ENCODE data around the gene GTF2H3.

GTF2H3 gene

GRCh38 chr12:123705935-123706334 lies 72.3 kb downstream of the GTF2H3 start:
- FAIRE-seq (no peak), DNase-seq (ENCODE audit: insufficient read length, low spot score) (no peak)
- TF ChIP-seq POLR2A (IDR thresholded peaks at IDR 0.05; ENCODE audit: low read depth, low read length): no peak

- TF ChIP-seq POLR2A (IDR thresholded peaks at IDR 0.05; ENCODE audit: low read depth, low read length): no peak
- no peak for DNase-seq (ENCODE audit: insufficient read length, low spot score)
- no peak for FAIRE-seq
These were observed 73.8 kb downstream of the GTF2H3 start for GRCh38 chr12:123707466-123707865.

Data from H54 (cell line).